SK-N-SH (cell line): ENCODE measurements around the gene PBRM1. TPM values are rescaled to one million over a fixed set of nuclear protein-coding genes. Genes with fewer than 3 reads are reported as not detected.

Experiments
- CTCF ChIA-PET: fragments of 300-600, 350-600 bp; formaldehyde crosslinking; extraction: SDS; loops from one replicate; lab custom pipeline; 2021; lab: Yijun Ruan, JAX
- POLR2A ChIA-PET: fragments of 350-600 bp; sonication (Branson Sonifier 250); formaldehyde crosslinking; extraction: SDS; loops from one replicate; lab custom pipeline; 2020; ENCODE audit warnings: antibody characterized with exemption, inconsistent platforms; lab: Yijun Ruan, JAX
- DNase-seq: peaks from one replicate; pipeline ENCODE4 v3.0.0; 2012
- H2AFZ ChIP-seq: fragments of 200-600 bp; sonication (generic); 2 replicates; pipeline ENCODE4 v1.8.1; 2016; ENCODE audit warnings: antibody characterized with exemption, mild to moderate bottlenecking, low read depth
- H3F3A ChIP-seq: fragments of 200-600 bp; sonication (generic); replicated peaks from 2 replicates; pipeline ENCODE3; 2016; ENCODE audit warnings: antibody characterized with exemption, mild to moderate bottlenecking; ENCODE audit not compliant: insufficient read depth
- H3K27ac ChIP-seq, 2 experiments: fragments of 200-500 bp in 1 of 2; fragments of 200-600 bp in 1 of 2; sonication (Bioruptor generic) in 1 of 2; sonication (generic), shearing (Covaris generic) in 1 of 2; 2 replicates each; pipeline versions ENCODE4 v1.5.1 to v1.6.1; 2014 to 2016; ENCODE audit warnings: low read depth in 2 of 2, inconsistent platforms in 1 of 2, low read length in 1 of 2, mild to moderate bottlenecking in 1 of 2, mixed read lengths in 1 of 2
- H3K27me3 ChIP-seq: fragments of 200-600 bp; sonication (generic), shearing (Covaris generic); 2 replicates; pipeline ENCODE4 v1.6.1; 2016; ENCODE audit warnings: mixed run types; ENCODE audit not compliant: insufficient read depth
- H3K36me3 ChIP-seq, 2 experiments: fragments of 200-500 bp in 1 of 2; fragments of 200-600 bp in 1 of 2; sonication (Bioruptor generic) in 1 of 2; sonication (generic) in 1 of 2; replicated peaks in 1 of 2; 2 replicates each; pipeline versions ENCODE3 to v1.5.1; 2014 to 2016; ENCODE audit warnings: low read length in 1 of 2, mild to moderate bottlenecking in 1 of 2; ENCODE audit not compliant: insufficient read depth in 2 of 2, control insufficient read depth in 1 of 2
- H3K4me1 ChIP-seq, 2 experiments: fragments of 200-500 bp in 1 of 2; fragments of 200-600 bp in 1 of 2; sonication (Bioruptor generic) in 1 of 2; sonication (generic), shearing (Covaris generic) in 1 of 2; 2 replicates each; pipeline versions ENCODE4 v1.5.1 to v1.6.1; 2014 to 2016; ENCODE audit warnings: low read depth in 1 of 2, low read length in 1 of 2, mixed run types in 1 of 2; ENCODE audit not compliant: insufficient read depth in 2 of 2, control insufficient read depth in 1 of 2
- H3K4me2 ChIP-seq: fragments of 200-600 bp; sonication (generic), shearing (Covaris generic); 2 replicates; pipeline ENCODE4 v1.6.1; 2017; ENCODE audit warnings: mixed run types
- H3K4me3 ChIP-seq, 2 experiments: fragments of 200-500 bp in 1 of 2; fragments of 200-600 bp in 1 of 2; sonication (Bioruptor generic) in 1 of 2; sonication (generic), shearing (Covaris generic) in 1 of 2; 2 replicates each; pipeline versions ENCODE4 v1.5.1 to v1.8.1; 2014 to 2016; ENCODE audit warnings: low read depth in 2 of 2, inconsistent platforms in 1 of 2, low read length in 1 of 2, mild to moderate bottlenecking in 1 of 2, mixed read lengths in 1 of 2, moderate library complexity in 1 of 2
- H3K79me2 ChIP-seq: fragments of 200-600 bp; sonication (generic); 2 replicates; pipeline ENCODE4 v1.8.1; 2017; ENCODE audit warnings: mild to moderate bottlenecking; ENCODE audit not compliant: insufficient read depth
- H3K9ac ChIP-seq: fragments of 200-600 bp; sonication (generic); 2 replicates; pipeline ENCODE4 v1.6.1; 2017; ENCODE audit warnings: mixed run types
- H3K9me2 ChIP-seq: fragments of 200-600 bp; sonication (generic); 2 replicates; pipeline ENCODE4 v1.6.1; 2017; ENCODE audit warnings: mixed run types
- H3K9me3 ChIP-seq: fragments of 200-600 bp; sonication (generic); 2 replicates; pipeline ENCODE4 v1.6.1; 2017; ENCODE audit warnings: mixed run types, mild to moderate bottlenecking, moderate library complexity
- H4K20me1 ChIP-seq: fragments of 200-600 bp; sonication (generic); 2 replicates; pipeline ENCODE4 v1.6.1; 2017; ENCODE audit warnings: mild to moderate bottlenecking, mixed run types; ENCODE audit not compliant: insufficient read depth
- EZH2phosphoT487 ChIP-seq: fragments of 200-600 bp; sonication (generic); IDR thresholded peaks from 2 replicates; pipeline ENCODE4 v1.6.1; 2017; ENCODE audit warnings: low read depth, mixed run types, mild to moderate bottlenecking, antibody characterized with exemption, moderate library complexity, borderline replicate concordance
- FOSL2 ChIP-seq: IDR thresholded peaks from 2 replicates; pipeline ENCODE4 v1.4.0; 2012; ENCODE audit warnings: low read depth, mild to moderate bottlenecking, moderate library complexity, borderline replicate concordance
- FOXM1 ChIP-seq: IDR thresholded peaks from 2 replicates; pipeline ENCODE4 v1.4.0; 2012; ENCODE audit warnings: low read depth, mild to moderate bottlenecking
- GABPA ChIP-seq: IDR thresholded peaks from 2 replicates; pipeline ENCODE4 v1.4.0; 2012; ENCODE audit warnings: low read depth, mild to moderate bottlenecking
- MAX ChIP-seq: IDR thresholded peaks from 2 replicates; pipeline ENCODE4 v1.4.0; 2012; ENCODE audit warnings: low read depth
- MEF2A ChIP-seq: IDR thresholded peaks from 2 replicates; pipeline ENCODE4 v1.4.0; 2012; ENCODE audit warnings: low read depth, borderline replicate concordance
- NFIC ChIP-seq: IDR thresholded peaks from 2 replicates; pipeline ENCODE4 v1.4.0; 2012; ENCODE audit warnings: borderline replicate concordance
- PBX3 ChIP-seq: IDR thresholded peaks from 2 replicates; pipeline ENCODE4; 2012
- RAD21 ChIP-seq: IDR thresholded peaks from 2 replicates; pipeline ENCODE4 v1.6.1; 2012; ENCODE audit warnings: mild to moderate bottlenecking, low read length
- REST ChIP-seq: IDR thresholded peaks from 2 replicates; pipeline ENCODE4 v1.6.1; 2012; ENCODE audit warnings: mild to moderate bottlenecking, low read depth, low read length, moderate library complexity
- SMC3 ChIP-seq: IDR thresholded peaks from 2 replicates; pipeline ENCODE4 v1.6.1; 2012; ENCODE audit warnings: low read depth, low read length, improper control_type of control experiment
- TCF12 ChIP-seq: IDR thresholded peaks from 2 replicates; pipeline ENCODE4 v1.4.0; 2012
- ZBTB33 ChIP-seq: IDR thresholded peaks from 2 replicates; pipeline ENCODE4 v1.4.0; 2012; ENCODE audit warnings: low read depth, borderline replicate concordance
- WGBS: methylation state at CpG from one replicate; pipeline ENCODE4 v1.1.6; 2017; ENCODE audit warnings: low lambda C conversion rate; 5-methylcytosine and 5-hydroxymethylcytosine counted together
- polyA plus RNA-seq, 3 experiments: library from polyadenylated mRNA; depleted of rRNA; stranded (reverse); fragments of >200 nt; gene quantifications; 2 replicates each; pipeline ENCODE4 v1.2.3, GENCODE V29; 2012

The PBRM1 gene
- polyA plus RNA-seq, 1 of the 3 experiments (the other 2 are of a cell fraction), result 14.3 TPM

- H3K9me3 ChIP-seq, result no peaks in the 10 kb centered on the region
- H3K9me2 ChIP-seq, result no peaks in the 10 kb centered on the region
- 89% methylated on average over 16 of the region's 25 CpGs for WGBS
- no peak for DNase-seq
- no peak overlapping the region for H3K4me3 ChIP-seq
- TF ChIP-seq REST (no peak), MAX (no peak), NFIC (no peak), TCF12 (no peak)
- CTCF ChIA-PET, result interaction anchor here (0.8 to 1.6 kb wide), 5 partner anchors 14 to 71 kb away, joined by 3 to 4 read pairs (median 3); no protein-coding TSS in a partner anchor
- no peak overlapping the region for H3K4me2 ChIP-seq
- H3K79me2 ChIP-seq, result no peaks in the 10 kb centered on the region
- no peaks in the 10 kb centered on the region for H3K36me3 ChIP-seq
- no peak overlapping the region for H3K27ac ChIP-seq
- no peak overlapping the region for H3K9ac ChIP-seq
- no peaks in the 10 kb centered on the region for H3F3A ChIP-seq
- peaks cover 0 to 10% of the 10 kb centered on the region in 2 experiments; a peak in 1 of 4 replicates for H3K4me1 ChIP-seq
- no peaks in the 10 kb centered on the region for H3K27me3 ChIP-seq
- no peaks in the 10 kb centered on the region for H4K20me1 ChIP-seq
- H2AFZ ChIP-seq, result no peak overlapping the region
- POLR2A ChIA-PET, result interaction anchor here (0.8 kb wide), 1 partner anchor 9 kb away, joined by 3 read pairs; no protein-coding TSS in a partner anchor
These were observed 167.7 kb downstream of the PBRM1 start for GRCh38 chr3:52517796-52518722.

GRCh38 chr3:52516509-52517195 is 169.1 kb downstream of the PBRM1 start:
- Histone ChIP-seq H3K4me2 (no peak overlapping the region), H3K9ac (no peak overlapping the region)
- TF ChIP-seq FOSL2, result no peak
- no peak for TF ChIP-seq FOXM1
- TF ChIP-seq EZH2phosphoT487, result no peak
- no peak for TF ChIP-seq PBX3
- no peak for TF ChIP-seq SMC3
- no peak for TF ChIP-seq GABPA
- TF ChIP-seq MEF2A, result no peak
- no peak for TF ChIP-seq RAD21
- no peak for TF ChIP-seq ZBTB33
- TF ChIP-seq REST, result no peak

More at GRCh38 chr3:52516509-52517195, 169.1 kb downstream of the PBRM1 start:
- Histone ChIP-seq H2AFZ (no peak overlapping the region), H3K4me3 (no peak overlapping the region), H3F3A (no peaks in the 10 kb centered on the region), H3K4me1 (peaks cover 0 to 10% of the 10 kb centered on the region in 2 experiments; a peak in 1 of 4 replicates), H4K20me1 (no peaks in the 10 kb centered on the region), H3K27ac (no peak overlapping the region), H3K9me3 (no peaks in the 10 kb centered on the region), H3K36me3 (no peaks in the 10 kb centered on the region), H3K27me3 (no peaks in the 10 kb centered on the region), H3K79me2 (no peaks in the 10 kb centered on the region), H3K9me2 (no peaks in the 10 kb centered on the region)
- ChIA-PET POLR2A (no interaction called here), CTCF (interaction anchor here (1.6 kb wide), 1 partner anchor 34 kb away, joined by 3 read pairs; no protein-coding TSS in a partner anchor)
- WGBS, result 78% methylated on average over 13 of the region's 19 CpGs
- no peak for DNase-seq
